Hepatocyte (in vitro differentiated cells): Measurements from ENCODE around the gene RAB4A. TPM values are rescaled to one million over a fixed set of nuclear protein-coding genes. Genes with fewer than 3 reads are reported as not detected.

Source experiments
- DNase-seq: peaks from one replicate; pipeline ENCODE4 v3.0.0-alpha.2; 2016; ENCODE audit warnings: low spot score
- H2AFZ ChIP-seq: fragments of 200-600 bp; sonication (generic); 2 replicates; pipeline ENCODE4 v1.6.0; 2016; ENCODE audit warnings: antibody characterized with exemption, mild to moderate bottlenecking
- H3K27ac ChIP-seq: fragments of 200-600 bp; sonication (generic); 2 replicates; pipeline ENCODE4 v1.5.1; 2016; ENCODE audit warnings: mild to moderate bottlenecking
- H3K27me3 ChIP-seq: fragments of 200-600 bp; sonication (generic); 2 replicates; pipeline ENCODE4 v1.6.1; 2016
- H3K36me3 ChIP-seq: fragments of 200-600 bp; sonication (generic); replicated peaks from 2 replicates; pipeline ENCODE4 v1.5.1; 2016; ENCODE audit warnings: low read depth; ENCODE audit not compliant: insufficient read depth
- H3K4me1 ChIP-seq: fragments of 200-600 bp; sonication (generic); 2 replicates; pipeline ENCODE4 v1.5.1; 2016; ENCODE audit warnings: mild to moderate bottlenecking, moderate library complexity; ENCODE audit not compliant: insufficient read depth
- H3K4me2 ChIP-seq: fragments of 200-600 bp; sonication (generic); 2 replicates; pipeline ENCODE4 v1.6.0; 2016
- H3K4me3 ChIP-seq: fragments of 200-600 bp; sonication (generic); 2 replicates; pipeline ENCODE4 v1.5.1; 2016; ENCODE audit warnings: mild to moderate bottlenecking
- H3K79me2 ChIP-seq: fragments of 200-600 bp; sonication (generic); 2 replicates; pipeline ENCODE4 v1.6.0; 2017; ENCODE audit warnings: mild to moderate bottlenecking
- H3K9me2 ChIP-seq: fragments of 200-600 bp; sonication (generic); replicated peaks from 2 replicates; pipeline ENCODE4 v1.6.0; 2017; ENCODE audit warnings: mild to moderate bottlenecking; ENCODE audit not compliant: insufficient read depth
- H3K9me3 ChIP-seq: fragments of 200-600 bp; sonication (generic); 2 replicates; pipeline ENCODE4 v1.5.1; 2016; ENCODE audit warnings: low read depth, mild to moderate bottlenecking
- H4K20me1 ChIP-seq: fragments of 200-600 bp; sonication (generic); 2 replicates; pipeline ENCODE4 v1.6.0; 2016; ENCODE audit warnings: mild to moderate bottlenecking; ENCODE audit not compliant: insufficient read depth, poor library complexity, severe bottlenecking
- CTCF ChIP-seq: fragments of 200-600 bp; sonication (generic); IDR thresholded peaks from 2 replicates; pipeline ENCODE4 v1.5.1; 2016; ENCODE audit warnings: antibody characterized with exemption, mild to moderate bottlenecking; ENCODE audit not compliant: poor library complexity
- EZH2 ChIP-seq: fragments of 200-600 bp; sonication (generic); IDR thresholded peaks from 2 replicates; pipeline ENCODE4 v1.6.1; 2016; ENCODE audit warnings: antibody characterized with exemption, mild to moderate bottlenecking, borderline replicate concordance
- EZH2phosphoT487 ChIP-seq: fragments of 200-600 bp; sonication (generic); IDR thresholded peaks from one replicate; pipeline ENCODE4 v1.6.1; 2018; ENCODE audit warnings: antibody characterized with exemption, mild to moderate bottlenecking, low read depth, moderate library complexity; ENCODE audit not compliant: unreplicated experiment, severe bottlenecking
- WGBS: methylation state at CpG from one replicate; pipeline ENCODE4 v1.1.6; 2016; ENCODE audit warnings: low lambda C conversion rate; ENCODE audit errors: missing lambda C conversion rate; 5-methylcytosine and 5-hydroxymethylcytosine counted together
- polyA plus RNA-seq: library from polyadenylated mRNA; unstranded; fragments of >200 nt; fragmentation: Nextera tagmentation; extraction: Ambion mirVana; gene quantifications from 2 replicates; pipeline ENCODE4 v1.2.1, GENCODE V29; 2016
- total RNA-seq: library from RNA; depleted of rRNA; stranded (reverse); fragments of >200 nt; gene quantifications from 2 replicates; pipeline ENCODE4 v1.2.3, GENCODE V29; 2014

RAB4A gene
- total and polyA plus RNA-seq, 2 experiments from 2014 or later: 47.7 to 54.3 TPM

GRCh38 chr1:229266274-229266673 lies 4.6 kb upstream of the RAB4A start:
- Histone ChIP-seq H3K4me1 (no peaks in the 10 kb centered on the region), H2AFZ (no peak overlapping the region), H3K36me3 (no peaks in the 10 kb centered on the region), H3K4me2 (no peak overlapping the region), H3K79me2 (no peaks in the 10 kb centered on the region), H3K9me3 (no peaks in the 10 kb centered on the region), H3K27ac (no peak overlapping the region), H4K20me1 (no peaks in the 10 kb centered on the region), H3K27me3 (no peaks in the 10 kb centered on the region), H3K4me3 (no peak overlapping the region), H3K9me2 (no peaks in the 10 kb centered on the region)
- TF ChIP-seq EZH2: no peak
- no peak for TF ChIP-seq CTCF
- TF ChIP-seq EZH2phosphoT487: no peak
- no peak for DNase-seq
- 72% methylated on average over 3 of the region's 3 CpGs for WGBS

- no peak for DNase-seq
- TF ChIP-seq EZH2phosphoT487 (no peak), CTCF (no peak), EZH2 (no peak)
- Histone ChIP-seq H3K27me3 (no peaks in the 10 kb centered on the region), H3K36me3 (no peaks in the 10 kb centered on the region), H3K4me3 (no peak overlapping the region), H3K4me1 (no peaks in the 10 kb centered on the region), H3K9me3 (no peaks in the 10 kb centered on the region), H3K27ac (no peak overlapping the region), H4K20me1 (no peaks in the 10 kb centered on the region), H3K4me2 (no peak overlapping the region), H3K79me2 (peaks cover 4% of the 10 kb centered on the region), H3K9me2 (no peaks in the 10 kb centered on the region), H2AFZ (no peak overlapping the region)
- 100% methylated on average over 2 of the region's 2 CpGs for WGBS
Measured at GRCh38 chr1:229266832-229267500, 3.9 kb upstream of the RAB4A start.

GRCh38 chr1:229268505-229268904 lies 2.4 kb upstream of the RAB4A start:
- WGBS: 88% methylated on average over 2 of the region's 2 CpGs
- H4K20me1 ChIP-seq: no peaks in the 10 kb centered on the region
- no peaks in the 10 kb centered on the region for H3K27me3 ChIP-seq
- no peak overlapping the region for H3K4me2 ChIP-seq
- no peaks in the 10 kb centered on the region for H3K36me3 ChIP-seq
- H3K4me1 ChIP-seq: peaks cover 15% of the 10 kb centered on the region
- H3K9me2 ChIP-seq: no peaks in the 10 kb centered on the region
- H2AFZ ChIP-seq: no peak overlapping the region
- H3K4me3 ChIP-seq: no peak overlapping the region
- H3K79me2 ChIP-seq: peaks cover 20% of the 10 kb centered on the region
- H3K27ac ChIP-seq: no peak overlapping the region
- no peak for TF ChIP-seq CTCF
- no peak for TF ChIP-seq EZH2
- no peak for TF ChIP-seq EZH2phosphoT487
- no peak for DNase-seq
- H3K9me3 ChIP-seq: no peaks in the 10 kb centered on the region
